WTC11 (cell line): ENCODE measurements around the gene CLMP.

Source experiments
- ATF1 ChIP-seq: sonication (generic); formaldehyde crosslinking; IDR thresholded peaks from 2 replicates; pipeline ENCODE4 v1.8.1; 2023; ENCODE audit warnings: mild to moderate bottlenecking, moderate library complexity, missing genetic modification reagents
- CBFB ChIP-seq: sonication (generic); formaldehyde crosslinking; IDR thresholded peaks from 2 replicates; pipeline ENCODE4 v1.8.1; 2022; ENCODE audit warnings: mild to moderate bottlenecking, low read depth, missing genetic modification reagents
- GABPB1 ChIP-seq: sonication (generic); formaldehyde crosslinking; IDR thresholded peaks from 2 replicates; pipeline ENCODE4 v1.8.1; 2023; ENCODE audit warnings: mild to moderate bottlenecking, missing genetic modification reagents
- MAX ChIP-seq: sonication (generic); formaldehyde crosslinking; IDR thresholded peaks from 2 replicates; pipeline ENCODE4 v1.8.0; 2022; ENCODE audit warnings: mild to moderate bottlenecking, missing genetic modification reagents
- NR2C2 ChIP-seq: sonication (generic); formaldehyde crosslinking; IDR thresholded peaks from 2 replicates; pipeline ENCODE4 v1.8.0; 2022; ENCODE audit warnings: mild to moderate bottlenecking, missing genetic modification reagents
- ZMAT4 ChIP-seq: fragments of 250-450 bp; sonication (Bioruptor Pico); IDR thresholded peaks from 2 replicates; pipeline ENCODE4 v1.9.0; 2021; ENCODE audit warnings: mild to moderate bottlenecking
- TF ChIP-seq, protein P1 (sequence below): fragments of 200-600 bp; IDR thresholded peaks from 2 replicates; pipeline ENCODE4 v1.8.0; 2022; ENCODE audit warnings: antibody characterized with exemption
- TF ChIP-seq, protein P2 (sequence below): fragments of 250-450 bp; sonication (Bioruptor Pico); IDR thresholded peaks from 2 replicates; pipeline ENCODE4 v1.8.0; 2021; ENCODE audit warnings: mild to moderate bottlenecking

GRCh38 chr11:123202155-123203151 is 7.4 kb upstream of the CLMP start:
- TF ChIP-seq, protein P1, sequence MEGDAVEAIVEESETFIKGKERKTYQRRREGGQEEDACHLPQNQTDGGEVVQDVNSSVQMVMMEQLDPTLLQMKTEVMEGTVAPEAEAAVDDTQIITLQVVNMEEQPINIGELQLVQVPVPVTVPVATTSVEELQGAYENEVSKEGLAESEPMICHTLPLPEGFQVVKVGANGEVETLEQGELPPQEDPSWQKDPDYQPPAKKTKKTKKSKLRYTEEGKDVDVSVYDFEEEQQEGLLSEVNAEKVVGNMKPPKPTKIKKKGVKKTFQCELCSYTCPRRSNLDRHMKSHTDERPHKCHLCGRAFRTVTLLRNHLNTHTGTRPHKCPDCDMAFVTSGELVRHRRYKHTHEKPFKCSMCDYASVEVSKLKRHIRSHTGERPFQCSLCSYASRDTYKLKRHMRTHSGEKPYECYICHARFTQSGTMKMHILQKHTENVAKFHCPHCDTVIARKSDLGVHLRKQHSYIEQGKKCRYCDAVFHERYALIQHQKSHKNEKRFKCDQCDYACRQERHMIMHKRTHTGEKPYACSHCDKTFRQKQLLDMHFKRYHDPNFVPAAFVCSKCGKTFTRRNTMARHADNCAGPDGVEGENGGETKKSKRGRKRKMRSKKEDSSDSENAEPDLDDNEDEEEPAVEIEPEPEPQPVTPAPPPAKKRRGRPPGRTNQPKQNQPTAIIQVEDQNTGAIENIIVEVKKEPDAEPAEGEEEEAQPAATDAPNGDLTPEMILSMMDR = no peak
- TF ChIP-seq ATF1 (CRISPR knock-in tag) (no peak), NR2C2 (CRISPR knock-in tag) (no peak), ZMAT4 (no peak), GABPB1 (CRISPR knock-in tag) (no peak), MAX (CRISPR knock-in tag) (no peak), CBFB (no peak)
- TF ChIP-seq, protein P2, sequence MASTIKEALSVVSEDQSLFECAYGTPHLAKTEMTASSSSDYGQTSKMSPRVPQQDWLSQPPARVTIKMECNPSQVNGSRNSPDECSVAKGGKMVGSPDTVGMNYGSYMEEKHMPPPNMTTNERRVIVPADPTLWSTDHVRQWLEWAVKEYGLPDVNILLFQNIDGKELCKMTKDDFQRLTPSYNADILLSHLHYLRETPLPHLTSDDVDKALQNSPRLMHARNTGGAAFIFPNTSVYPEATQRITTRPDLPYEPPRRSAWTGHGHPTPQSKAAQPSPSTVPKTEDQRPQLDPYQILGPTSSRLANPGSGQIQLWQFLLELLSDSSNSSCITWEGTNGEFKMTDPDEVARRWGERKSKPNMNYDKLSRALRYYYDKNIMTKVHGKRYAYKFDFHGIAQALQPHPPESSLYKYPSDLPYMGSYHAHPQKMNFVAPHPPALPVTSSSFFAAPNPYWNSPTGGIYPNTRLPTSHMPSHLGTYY (CRISPR knock-in tag) = no peak
